Omental fat pad (tissue), 4 donors: Measurements from ENCODE around the gene CARNS1. TPM values are rescaled to one million over a fixed set of nuclear protein-coding genes. Genes with fewer than 3 reads are reported as not detected.

Source experiments
- ATAC-seq: fragments of 150-250 bp; one replicate; pipeline ENCODE4 v1.9.1; 2016; ENCODE audit warnings: mild to moderate bottlenecking, moderate library complexity; ENCODE audit not compliant: low FRiP score
- DNase-seq: peaks from one replicate; pipeline ENCODE4 v3.0.0-alpha.2; 2019; ENCODE audit warnings: low spot score
- total RNA-seq, 4 donors: library from RNA; depleted of rRNA; stranded (reverse); fragments of >200 nt; gene quantifications; one replicate each; pipeline ENCODE4 v1.1.0, GENCODE V29; 2016
- TF ChIP-seq, protein P1 (sequence below), 3 donors: fragments of 450-650 bp; IDR thresholded peaks; one replicate each; pipeline ENCODE4 v1.5.1; 2016 to 2017; ENCODE audit warnings: antibody characterized with exemption in 3 of 3, mild to moderate bottlenecking in 3 of 3, moderate library complexity in 2 of 3

Gene CARNS1
- total RNA-seq, 4 donors from 2014 or later = 0.47 to 42.6 (median 7.5) TPM

DNA sequence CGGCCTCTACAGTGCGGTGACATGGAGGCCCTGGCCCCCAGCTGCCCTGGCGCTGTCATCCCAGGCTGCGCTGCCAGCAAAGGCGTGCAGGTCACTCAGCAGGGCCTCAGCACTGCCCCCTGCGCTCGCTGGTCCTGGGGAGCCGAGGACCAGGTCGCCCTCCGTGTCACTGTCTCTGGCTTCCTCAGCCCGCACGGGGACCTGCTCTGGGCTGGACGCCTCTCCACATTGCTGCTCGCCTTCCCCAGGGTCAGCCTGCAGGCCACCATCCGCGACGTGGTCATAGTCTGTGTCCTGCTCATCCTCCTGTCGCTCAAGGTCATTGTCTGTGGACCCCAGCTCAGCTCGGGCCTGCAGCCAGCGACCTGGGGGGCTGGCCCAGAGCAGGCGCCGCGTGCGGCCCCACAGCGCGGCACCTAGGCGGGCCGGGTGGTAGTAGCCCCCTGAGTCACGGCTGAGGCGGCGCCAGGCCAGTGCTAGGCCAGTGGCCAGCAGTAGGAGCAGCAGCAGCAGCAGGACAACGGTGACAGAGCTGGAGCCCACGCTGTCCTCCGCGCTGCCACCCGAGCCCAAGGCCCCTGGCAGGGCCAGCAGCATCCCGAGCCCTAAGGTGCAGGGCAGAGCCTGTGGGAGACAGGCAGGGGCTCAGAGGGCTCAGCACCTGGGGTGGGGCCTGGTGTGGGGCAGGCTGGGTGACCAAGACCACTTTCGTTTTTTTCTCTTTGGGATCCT is 20.4 kb downstream of the CARNS1 start:
- TF ChIP-seq, protein P1, sequence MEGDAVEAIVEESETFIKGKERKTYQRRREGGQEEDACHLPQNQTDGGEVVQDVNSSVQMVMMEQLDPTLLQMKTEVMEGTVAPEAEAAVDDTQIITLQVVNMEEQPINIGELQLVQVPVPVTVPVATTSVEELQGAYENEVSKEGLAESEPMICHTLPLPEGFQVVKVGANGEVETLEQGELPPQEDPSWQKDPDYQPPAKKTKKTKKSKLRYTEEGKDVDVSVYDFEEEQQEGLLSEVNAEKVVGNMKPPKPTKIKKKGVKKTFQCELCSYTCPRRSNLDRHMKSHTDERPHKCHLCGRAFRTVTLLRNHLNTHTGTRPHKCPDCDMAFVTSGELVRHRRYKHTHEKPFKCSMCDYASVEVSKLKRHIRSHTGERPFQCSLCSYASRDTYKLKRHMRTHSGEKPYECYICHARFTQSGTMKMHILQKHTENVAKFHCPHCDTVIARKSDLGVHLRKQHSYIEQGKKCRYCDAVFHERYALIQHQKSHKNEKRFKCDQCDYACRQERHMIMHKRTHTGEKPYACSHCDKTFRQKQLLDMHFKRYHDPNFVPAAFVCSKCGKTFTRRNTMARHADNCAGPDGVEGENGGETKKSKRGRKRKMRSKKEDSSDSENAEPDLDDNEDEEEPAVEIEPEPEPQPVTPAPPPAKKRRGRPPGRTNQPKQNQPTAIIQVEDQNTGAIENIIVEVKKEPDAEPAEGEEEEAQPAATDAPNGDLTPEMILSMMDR (IDR thresholded peaks at IDR 0.05) = no peak
- ATAC-seq (no peak), DNase-seq (no peak)

DNA sequence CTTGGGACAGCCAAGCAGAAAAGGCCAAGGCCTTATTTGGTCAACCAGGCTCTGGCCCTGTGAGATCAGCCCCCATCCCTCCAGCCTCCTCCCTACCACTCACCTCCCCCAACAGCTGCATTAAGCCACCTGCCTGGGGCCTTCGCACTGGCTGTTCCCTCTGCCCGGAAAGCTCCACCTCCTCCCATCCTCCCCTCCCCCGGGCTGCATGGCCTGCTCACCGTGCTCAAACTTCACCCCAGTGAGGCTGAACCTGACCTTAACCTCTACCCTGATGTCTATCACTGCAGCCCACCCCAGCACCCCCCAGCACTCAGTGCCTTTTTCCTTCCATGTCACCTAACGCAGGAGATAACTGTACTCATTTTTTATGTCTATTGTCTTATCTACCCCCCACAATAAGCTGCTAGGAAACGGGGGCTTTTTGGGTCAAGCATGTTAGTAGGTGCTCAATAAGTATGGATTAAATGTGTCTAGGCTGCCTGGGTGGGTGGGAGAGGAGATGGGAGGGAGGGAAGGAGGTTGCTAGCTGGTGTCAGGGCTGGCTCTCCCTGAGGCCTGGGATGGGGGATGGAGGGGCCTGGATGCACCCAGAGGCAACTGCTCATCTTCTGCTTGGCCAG is 21.1 kb downstream of the CARNS1 start:
- TF ChIP-seq, protein P1 (IDR thresholded peaks at IDR 0.05) = no peak
- ATAC-seq (no peak), DNase-seq (no peak)

GRCh38 chr11:67437082-67437808 is 21.8 kb downstream of the CARNS1 start, which contains the start of gene PTPRCAP:
Gene PTPRCAP (minus strand): TSS chr11:67437682. CDS start chr11:67437619, 63 bp downstream.
- ATAC-seq (no peak), DNase-seq (no peak)
- TF ChIP-seq, protein P1 (IDR thresholded peaks at IDR 0.05) = no peak

DNA sequence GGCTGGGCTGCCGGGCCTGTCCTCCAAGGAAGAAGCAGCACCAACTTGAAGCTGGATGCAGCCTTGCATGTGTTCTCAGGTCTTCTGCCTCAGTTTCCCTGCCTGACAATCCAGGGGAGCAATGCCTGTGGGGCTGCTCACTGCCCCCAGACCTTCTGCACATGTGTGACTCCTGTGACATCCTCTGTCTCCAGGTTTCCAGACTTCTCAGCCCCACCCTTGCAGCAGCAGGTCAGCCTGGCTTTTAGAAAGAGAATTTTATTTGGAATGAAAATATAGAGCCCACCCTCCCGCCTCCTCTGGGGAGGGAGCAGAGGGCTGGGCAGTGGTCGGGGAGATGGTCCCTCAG is 22.3 kb downstream of the CARNS1 start:
- TF ChIP-seq, protein P1 (IDR thresholded peaks at IDR 0.05) = no peak
- DNase-seq (no peak), ATAC-seq (no peak)

GRCh38 chr11:67438158-67438902 is 22.9 kb downstream of the CARNS1 start:
- ATAC-seq = no peak

More at GRCh38 chr11:67438158-67438902, 22.9 kb downstream of the CARNS1 start:
- no peak for DNase-seq
- TF ChIP-seq, protein P1 (IDR thresholded peaks at IDR 0.05) = no peak
